PFSK-1 (cell line): ENCODE measurements around the gene FAH.

Experiments used
- FOXP2 ChIP-seq: optimal IDR thresholded peaks from 2 replicates; pipeline ENCODE3; 2011; ENCODE audit warnings: borderline replicate concordance, control low read depth, inconsistent platforms; ENCODE audit not compliant: insufficient read depth; ENCODE audit errors: extremely low read length, extremely low read depth
- POLR2AphosphoS5 ChIP-seq: IDR thresholded peaks from 2 replicates; pipeline ENCODE4 v1.6.1; 2012; ENCODE audit warnings: low read depth, mild to moderate bottlenecking, control low read depth, low read length, moderate library complexity
- REST ChIP-seq, 2 experiments: IDR thresholded peaks; 2 replicates each; pipeline versions ENCODE4 v1.6.1 to v1.8.0; 2011 to 2012; ENCODE audit warnings: low read depth in 2 of 2, low read length in 2 of 2, control low read depth in 1 of 2, inconsistent platforms in 1 of 2, mild to moderate bottlenecking in 1 of 2, moderate library complexity in 1 of 2; ENCODE audit not compliant: insufficient read depth in 1 of 2
- SIN3A ChIP-seq: IDR thresholded peaks from 2 replicates; pipeline ENCODE4 v1.6.1; 2012; ENCODE audit warnings: mild to moderate bottlenecking, low read length, moderate library complexity, borderline replicate concordance; ENCODE audit not compliant: insufficient read depth
- TAF1 ChIP-seq: IDR thresholded peaks from 2 replicates; pipeline ENCODE4 v1.6.1; 2012; ENCODE audit warnings: low read length, control low read depth, borderline replicate concordance; ENCODE audit not compliant: insufficient read depth

- TF ChIP-seq TAF1 (no peak), POLR2AphosphoS5 (no peak), REST (IDR thresholded peaks at IDR 0.05; ENCODE audit: insufficient read depth in 1 of 2, low read depth in 2 of 2, low read length in 2 of 2) (no peak), SIN3A (no peak), FOXP2 (no peak)
Observed at GRCh38 chr15:80183306-80183705, 30.5 kb downstream of the FAH start.
